Effector CD8-positive, alpha-beta T cell (primary cell): ENCODE measurements around the gene DIPK1B.

Source experiments
- DNase-seq: peaks from one replicate; lab custom pipeline; 2025; lab: John Stamatoyannopoulos, UW
- total RNA-seq, 4 experiments: gene quantifications; one replicate each; lab custom pipeline; 2026; lab: John Stamatoyannopoulos, UW

Gene DIPK1B
- total RNA-seq = 0 to 2.5 (median 0.35) reads per million in 4 experiments

GRCh38 chr9:136711751-136712689 lies at the start of gene DIPK1B:
Gene DIPK1B (plus strand): TSS chr9:136712572. CDS start chr9:136712666, 94 bp downstream.
- no peak for DNase-seq

- DNase-seq = no peak
These were observed 49.5 kb upstream of the DIPK1B start, which contains the start of gene EGFL7 for GRCh38 chr9:136662656-136663581. Gene EGFL7 (plus strand): TSS chr9:136662916. CDS start chr9:136668283, 5,367 bp downstream.

- no peak for DNase-seq
These were observed 48.1 kb upstream of the DIPK1B start for GRCh38 chr9:136664000-136664915.

- no peak for DNase-seq
These were observed 47.2 kb upstream of the DIPK1B start for GRCh38 chr9:136665111-136665703.

- DNase-seq = no peak
These were observed 46.5 kb upstream of the DIPK1B start for GRCh38 chr9:136665704-136666371.

- no peak for DNase-seq
These were observed 45.8 kb upstream of the DIPK1B start for GRCh38 chr9:136666372-136667213.

GRCh38 chr9:136667214-136667939 lies 45.0 kb upstream of the DIPK1B start:
- DNase-seq = no peak

- no peak for DNase-seq
These were observed 44.2 kb upstream of the DIPK1B start for GRCh38 chr9:136667940-136668760.

GRCh38 chr9:136668983-136669790 lies 43.2 kb upstream of the DIPK1B start:
- no peak for DNase-seq

- DNase-seq = no peak
These were observed 42.4 kb upstream of the DIPK1B start for GRCh38 chr9:136669791-136670464.

GRCh38 chr9:136670576-136671253 lies 41.7 kb upstream of the DIPK1B start:
- DNase-seq = no peak

- no peak for DNase-seq
These were observed 41.1 kb upstream of the DIPK1B start for GRCh38 chr9:136671254-136671614.

GRCh38 chr9:136671646-136672430 lies 40.5 kb upstream of the DIPK1B start:
- DNase-seq = peak; percentile 13

- no peak for DNase-seq
These were observed 39.8 kb upstream of the DIPK1B start for GRCh38 chr9:136672431-136673087.
